Gastroesophageal sphincter (tissue), 2 donors: ENCODE data around the gene MTFP1.

ENCODE experiments used
- EP300 ChIP-seq: sonication (generic); formaldehyde crosslinking; IDR thresholded peaks from one replicate; pipeline ENCODE4 v1.6.1; 2017; ENCODE audit warnings: antibody characterized with exemption, mild to moderate bottlenecking
- POLR2A ChIP-seq, 2 donors: fragments of 450-650 bp; IDR thresholded peaks; one replicate each; pipeline ENCODE4 v1.6.1; 2017; ENCODE audit warnings: antibody characterized with exemption in 2 of 2, mild to moderate bottlenecking in 2 of 2, moderate library complexity in 1 of 2

GRCh38 chr22:30439836-30440235, 14.3 kb downstream of the MTFP1 start:
- TF ChIP-seq POLR2A (IDR thresholded peaks at IDR 0.05) (no peak), EP300 (no peak)
